Measurements from ENCODE around the gene CLIC4. TPM values are rescaled to one million over a fixed set of nuclear protein-coding genes. Genes with fewer than 3 reads are reported as not detected.
A peak's percentile ranks its signal among the peaks of the same experiment; 100 is the strongest.

Gene CLIC4
- total and polyA plus RNA-seq, 2 of the 8 experiments (the other 6 are each of a cell fraction or from before 2014, with no cell fraction given) = 77.5 to 293 TPM

DNA sequence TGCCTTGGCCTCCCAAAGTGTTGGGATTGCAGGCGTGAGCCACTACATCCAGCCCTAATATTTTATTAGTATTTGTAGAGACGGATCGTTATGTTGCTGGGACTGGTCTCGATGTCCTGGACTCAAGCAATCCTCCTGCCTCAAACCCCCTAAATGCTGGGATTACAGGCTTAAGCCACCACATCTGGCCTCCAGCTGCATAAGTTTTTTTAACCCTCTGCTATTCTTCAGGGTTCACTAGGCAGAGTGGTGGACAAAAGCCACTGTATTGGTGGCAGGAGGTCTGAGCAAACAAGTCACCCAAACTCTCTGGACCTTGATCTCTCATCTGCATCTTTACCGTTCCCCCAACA is 10.1 kb upstream of the CLIC4 start:
- peak overlapping the region; percentile 77; the same call in 1 of the 2 replicates for H2BK12ac ChIP-seq (ENCODE audit: low read depth, low read length)
- H2AFZ ChIP-seq (ENCODE audit: low read length) = peak overlapping the region; percentile 80
- H3K36me3 ChIP-seq (ENCODE audit: control insufficient read depth in 2 of 4, insufficient read depth in 4 of 4, low read length in 3 of 4) = no peaks in the 10 kb centered on the region
- no peak overlapping the region for H3K14ac ChIP-seq (ENCODE audit: insufficient read length)
- H3K4ac ChIP-seq (replicated peaks; ENCODE audit: insufficient read length, low read depth, low read length) = no peak overlapping the region
- POLR2A ChIA-PET (ENCODE audit: partially characterized antibody) = interaction anchor here (1.1 to 1.6 kb wide), 3 partner anchors 10 to 71 kb away, joined by 3 to 10 read pairs (median 4); partner anchors contain the start of gene CLIC4
- peaks cover 12 to 22% (median 19%) of the 10 kb centered on the region in 4 experiments for H3K4me1 ChIP-seq (replicated peaks in 1 of 4; ENCODE audit: control insufficient read depth in 3 of 4, insufficient read depth in 4 of 4, low read length in 3 of 4)
- TF ChIP-seq EGR1 (IDR thresholded peaks at IDR 0.05; ENCODE audit: borderline replicate concordance, low read depth, low read length) = no peak
- H3K56ac ChIP-seq (replicated peaks; ENCODE audit: insufficient read length, low read depth, low read length) = no peak overlapping the region
- peak overlapping the region; percentile 76 for H4K91ac ChIP-seq (replicated peaks; ENCODE audit: insufficient read length, low read length)
- H4K20me1 ChIP-seq (replicated peaks in 1 of 2; ENCODE audit: control insufficient read depth in 1 of 2, insufficient read depth in 2 of 2, low read length in 2 of 2) = no peaks in the 10 kb centered on the region
- no peaks in the 10 kb centered on the region for H3K79me1 ChIP-seq (ENCODE audit: low read depth, low read length)
- H4K8ac ChIP-seq (ENCODE audit: extremely low read depth, insufficient read depth, low read length) = no peak overlapping the region
- no peak overlapping the region for H4K5ac ChIP-seq (ENCODE audit: insufficient read length, low read depth, low read length)
- 90% methylated on average over 5 of the region's 5 CpGs; no CpG with 5 or more reads in 1 of the 2 experiments for WGBS, 2 experiments (ENCODE audit: extremely low coverage in 1 of 2, insufficient coverage in 1 of 2, insufficient read length in 1 of 2, insufficient replicate concordance in 2 of 2, low coverage in 1 of 2, low lambda C conversion rate in 2 of 2, missing lambda C conversion rate in 1 of 2)
- H3K23ac ChIP-seq (ENCODE audit: insufficient read length) = no peak overlapping the region
- H3K4me2 ChIP-seq (ENCODE audit: insufficient read depth in 1 of 2, low read depth in 2 of 2, low read length in 2 of 2) = peak overlapping the region in 1 of 2 experiments; percentile 22; a peak in 1 of 4 replicates
- H3K79me2 ChIP-seq (ENCODE audit: control insufficient read depth in 1 of 2, insufficient read depth in 2 of 2, low read length in 2 of 2) = no peaks in the 10 kb centered on the region
- H2BK120ac ChIP-seq (replicated peaks; ENCODE audit: low read depth, low read length) = peak overlapping the region; percentile 19
- no peak overlapping the region for H3K4me3 ChIP-seq (ENCODE audit: extremely low read depth in 1 of 4, insufficient read depth in 2 of 4, low read depth in 3 of 4, low read length in 4 of 4)
- no peaks in the 10 kb centered on the region for H3K27me3 ChIP-seq (replicated peaks in 1 of 4; ENCODE audit: control insufficient read depth in 3 of 4, extremely low read depth in 1 of 4, insufficient read depth in 3 of 4, low read length in 3 of 4)
- 0 out of 2 replicates have a peak overlapping the region, but pooled peaks have one; percentile 72 for H3K18ac ChIP-seq (ENCODE audit: extremely low read depth, low read length)
- DNase-seq (ENCODE audit: low read depth in 1 of 2, low spot score in 2 of 2) (no peak), FAIRE-seq (no peak)
- H2AK5ac ChIP-seq (ENCODE audit: low read depth, low read length) = no peak overlapping the region
- no peaks in the 10 kb centered on the region for H3K23me2 ChIP-seq (ENCODE audit: low read depth, low read length)
- H3K27ac ChIP-seq (ENCODE audit: low read depth, low read length) = no peak overlapping the region
- CTCF ChIA-PET (ENCODE audit: partially characterized antibody) = interaction anchor here (0.7 to 1.3 kb wide), 4 partner anchors 10 to 96 kb away, joined by 3 to 4 read pairs (median 4); no protein-coding TSS in a partner anchor
- H2BK20ac ChIP-seq (ENCODE audit: low read length) = peak overlapping the region; percentile 91
- no peak overlapping the region for H3K9ac ChIP-seq (replicated peaks in 1 of 4; ENCODE audit: extremely low read depth in 1 of 4, low read depth in 3 of 4, low read length in 3 of 4)
- H2BK5ac ChIP-seq (ENCODE audit: low read depth, low read length) = peak overlapping the region; percentile 92; the same call in 1 of the 2 replicates
- no peak overlapping the region; the same call in 1 of the 2 replicates for H2BK15ac ChIP-seq (ENCODE audit: low read length)
- no peaks in the 10 kb centered on the region; a peak in 1 of 4 replicates for H3K9me3 ChIP-seq (ENCODE audit: insufficient read depth in 2 of 2, low read depth in 1 of 2, low read length in 1 of 2)
